ENCODE measurements around the gene KDM4B.

GRCh38 chr19:5085566-5085965 lies 116.7 kb downstream of the KDM4B start:
- TF ChIP-seq CTCF (conservative IDR thresholded peaks at IDR 0.05): no peak
- no peak for TF ChIP-seq ZFX (IDR thresholded peaks at IDR 0.05)

Measured in C4-2B (cell line).